Testis (tissue), 3 donors: Measurements from ENCODE around the gene SLC2A9. TPM values are rescaled to one million over a fixed set of nuclear protein-coding genes. Genes with fewer than 3 reads are reported as not detected.

Source experiments
- DNase-seq: peaks from one replicate; pipeline ENCODE4 v3.0.0-alpha.2; 2019
- H3K27ac ChIP-seq, 2 donors: fragments of 200-600 bp; sonication (generic); one replicate each; pipeline ENCODE4 v1.5.1; 2019
- H3K27me3 ChIP-seq: fragments of 200-600 bp; sonication (generic); one replicate; pipeline ENCODE4 v1.5.1; 2019
- H3K36me3 ChIP-seq: fragments of 200-600 bp; sonication (generic); one replicate; pipeline ENCODE4 v1.5.1; 2017; ENCODE audit warnings: low read depth; ENCODE audit errors: missing control alignments
- H3K4me1 ChIP-seq: fragments of 200-600 bp; sonication (generic); one replicate; pipeline ENCODE4 v1.5.1; 2019
- H3K4me3 ChIP-seq, 2 donors: fragments of 200-600 bp; sonication (generic); one replicate each; pipeline ENCODE4 v1.5.1; 2017 to 2019
- H3K9me3 ChIP-seq: fragments of 200-600 bp; sonication (generic); one replicate; pipeline ENCODE4 v1.5.1; 2017
- CTCF ChIP-seq, 3 experiments: fragments of 450-650 bp in 2 of 3; fragments of 200-600 bp in 1 of 3; sonication (generic) in 1 of 3; IDR thresholded peaks; one replicate each; pipeline ENCODE4 v1.5.1; 2016 to 2019; ENCODE audit warnings: antibody characterized with exemption in 3 of 3, mild to moderate bottlenecking in 2 of 3, moderate library complexity in 1 of 3
- POLR2A ChIP-seq: fragments of 450-650 bp; IDR thresholded peaks from one replicate; pipeline ENCODE4 v1.6.1; 2017; ENCODE audit warnings: antibody characterized with exemption, mild to moderate bottlenecking, moderate library complexity
- WGBS, 2 donors: methylation state at CpG; one replicate each; pipeline ENCODE4 v1.1.5; 2018; 5-methylcytosine and 5-hydroxymethylcytosine counted together
- intact Hi-C: fragments of 100-400 bp; cut with DNase I; formaldehyde crosslinking; loops from one replicate; pipeline ENCODE4 v1.15.1; 2023; ENCODE audit warnings: low total_unique reads
- polyA plus RNA-seq: library from polyadenylated mRNA; stranded (reverse); fragments of 350-450 nt; fragmentation: Illumina TruSeq; extraction: RNeasy Lipid Tissue Mini Kit (QIAGEN cat#74804); gene quantifications from one replicate; pipeline ENCODE4 v1.2.3, GENCODE V29; 2014; ENCODE audit warnings: low read depth, low replicate concordance; ENCODE audit not compliant: insufficient read depth
- total RNA-seq, 2 donors: library from RNA; depleted of rRNA; stranded (reverse); fragments of >200 nt; gene quantifications; one replicate each; pipeline ENCODE4 v1.2.3, GENCODE V29; 2016

Gene SLC2A9
- total and polyA plus RNA-seq, 3 donors from 2014 or later, result 6.3 to 7.5 (median 6.8) TPM

- no peak for DNase-seq
- Histone ChIP-seq H3K27me3 (no peaks in the 10 kb centered on the region), H3K4me3 (no peak overlapping the region), H3K4me1 (no peaks in the 10 kb centered on the region), H3K27ac (no peak overlapping the region), H3K36me3 (no peaks in the 10 kb centered on the region), H3K9me3 (no peaks in the 10 kb centered on the region)
- intact Hi-C loops, result no loop called here
- TF ChIP-seq CTCF (IDR thresholded peaks at IDR 0.05), result no peak
- no peak for TF ChIP-seq POLR2A
- 85 to 90% methylated on average over 3 of the region's 3 CpGs for WGBS, 2 donors
These were observed 159.7 kb downstream of the SLC2A9 start for GRCh38 chr4:9861561-9861960.

GRCh38 chr4:9859810-9860209, 161.5 kb downstream of the SLC2A9 start:
- WGBS, 2 donors, result 83 to 87% methylated on average over 6 of the region's 6 CpGs
- Histone ChIP-seq H3K9me3 (no peaks in the 10 kb centered on the region), H3K4me1 (no peaks in the 10 kb centered on the region), H3K27me3 (no peaks in the 10 kb centered on the region), H3K4me3 (no peak overlapping the region), H3K36me3 (no peaks in the 10 kb centered on the region), H3K27ac (no peak overlapping the region)
- TF ChIP-seq CTCF (IDR thresholded peaks at IDR 0.05), result no peak
- no peak for TF ChIP-seq POLR2A
- DNase-seq, result no peak
- intact Hi-C loops, result no loop called here

GRCh38 chr4:9849538-9849920, 171.8 kb downstream of the SLC2A9 start:
- H3K9me3 ChIP-seq, result no peaks in the 10 kb centered on the region
- TF ChIP-seq CTCF (IDR thresholded peaks at IDR 0.05) (no peak), POLR2A (no peak)
- H3K27me3 ChIP-seq, result no peaks in the 10 kb centered on the region
- 87 to 97% methylated on average over 2 of the region's 2 CpGs for WGBS, 2 donors
- DNase-seq, result no peak
- intact Hi-C loops, result no loop called here
- H3K4me1 ChIP-seq, result no peaks in the 10 kb centered on the region
- H3K27ac ChIP-seq, result no peak overlapping the region
- H3K4me3 ChIP-seq, result no peak overlapping the region
- no peaks in the 10 kb centered on the region for H3K36me3 ChIP-seq

- 82 to 92% methylated on average over 5 of the region's 5 CpGs for WGBS, 2 donors
- DNase-seq, result no peak
- TF ChIP-seq POLR2A, result no peak
- TF ChIP-seq CTCF (IDR thresholded peaks at IDR 0.05), result no peak
- intact Hi-C loops, result no loop called here
- Histone ChIP-seq H3K27ac (no peak overlapping the region), H3K4me3 (no peak overlapping the region), H3K9me3 (no peaks in the 10 kb centered on the region), H3K36me3 (no peaks in the 10 kb centered on the region), H3K27me3 (no peaks in the 10 kb centered on the region), H3K4me1 (no peaks in the 10 kb centered on the region)
These were observed 173.1 kb downstream of the SLC2A9 start for GRCh38 chr4:9847968-9848748.
